ENCODE data around the gene RARRES2. TPM values are rescaled to one million over a fixed set of nuclear protein-coding genes. Genes with fewer than 3 reads are reported as not detected.
"Not testable (repeated sequence)": the region's sequence is repeated elsewhere in the genome, so short reads cannot be mapped to it uniquely, and the experiment has no call there.

RARRES2 gene
- polyA plus RNA-seq, 2 donors = 22.6 to 39.3 TPM

GRCh38 chr7:150306377-150306776 lies 35.1 kb downstream of the RARRES2 start:
- H3K27me3 ChIP-seq (ENCODE audit: control insufficient read depth in 1 of 2, insufficient read depth in 2 of 2, low read length in 2 of 2); H3K27ac ChIP-seq (ENCODE audit: low read depth in 2 of 2, low read length in 1 of 2); H3K9me3 ChIP-seq (ENCODE audit: control insufficient read depth in 2 of 2, insufficient read depth in 1 of 2, low read depth in 1 of 2, low read length in 1 of 2); H3K36me3 ChIP-seq (ENCODE audit: control insufficient read depth in 2 of 2, insufficient read depth in 2 of 2, low read length in 1 of 2); H3K4me1 ChIP-seq (ENCODE audit: control insufficient read depth in 2 of 2, insufficient read depth in 2 of 2, low read length in 1 of 2); H3K4me3 ChIP-seq (ENCODE audit: low read depth in 1 of 2, low read length in 2 of 2): not testable (repeated sequence)
- 70 to 80% methylated on average over 5 of the region's 5 CpGs for WGBS, 2 donors

- WGBS, 2 donors = 55 to 91% methylated on average over 2 of the region's 2 CpGs
- not testable (repeated sequence) for H3K36me3 ChIP-seq (ENCODE audit: control insufficient read depth in 2 of 2, insufficient read depth in 2 of 2, low read length in 1 of 2); H3K4me3 ChIP-seq (ENCODE audit: low read depth in 1 of 2, low read length in 2 of 2); H3K9me3 ChIP-seq (ENCODE audit: control insufficient read depth in 2 of 2, insufficient read depth in 1 of 2, low read depth in 1 of 2, low read length in 1 of 2); H3K27me3 ChIP-seq (ENCODE audit: control insufficient read depth in 1 of 2, insufficient read depth in 2 of 2, low read length in 2 of 2); H3K27ac ChIP-seq (ENCODE audit: low read depth in 2 of 2, low read length in 1 of 2); H3K4me1 ChIP-seq (ENCODE audit: control insufficient read depth in 2 of 2, insufficient read depth in 2 of 2, low read length in 1 of 2)
Measured at GRCh38 chr7:150305903-150306284, 35.5 kb downstream of the RARRES2 start.

- not testable (repeated sequence) for H3K9me3 ChIP-seq (ENCODE audit: control insufficient read depth in 2 of 2, insufficient read depth in 1 of 2, low read depth in 1 of 2, low read length in 1 of 2); H3K4me3 ChIP-seq (ENCODE audit: low read depth in 1 of 2, low read length in 2 of 2); H3K27me3 ChIP-seq (ENCODE audit: control insufficient read depth in 1 of 2, insufficient read depth in 2 of 2, low read length in 2 of 2); H3K4me1 ChIP-seq (ENCODE audit: control insufficient read depth in 2 of 2, insufficient read depth in 2 of 2, low read length in 1 of 2); H3K27ac ChIP-seq (ENCODE audit: low read depth in 2 of 2, low read length in 1 of 2); H3K36me3 ChIP-seq (ENCODE audit: control insufficient read depth in 2 of 2, insufficient read depth in 2 of 2, low read length in 1 of 2)
- 83 to 89% methylated on average over 9 to 11 of the region's 11 CpGs for WGBS, 2 donors
Measured at GRCh38 chr7:150305259-150305902, 36.0 kb downstream of the RARRES2 start.

- H3K4me3 ChIP-seq (ENCODE audit: low read depth in 1 of 2, low read length in 2 of 2); H3K4me1 ChIP-seq (ENCODE audit: control insufficient read depth in 2 of 2, insufficient read depth in 2 of 2, low read length in 1 of 2); H3K27me3 ChIP-seq (ENCODE audit: control insufficient read depth in 1 of 2, insufficient read depth in 2 of 2, low read length in 2 of 2); H3K36me3 ChIP-seq (ENCODE audit: control insufficient read depth in 2 of 2, insufficient read depth in 2 of 2, low read length in 1 of 2); H3K27ac ChIP-seq (ENCODE audit: low read depth in 2 of 2, low read length in 1 of 2); H3K9me3 ChIP-seq (ENCODE audit: control insufficient read depth in 2 of 2, insufficient read depth in 1 of 2, low read depth in 1 of 2, low read length in 1 of 2): not testable (repeated sequence)
- 57 to 72% methylated on average over 7 to 8 of the region's 8 CpGs for WGBS, 2 donors
Measured at GRCh38 chr7:150304499-150305258, 36.8 kb downstream of the RARRES2 start.

- H3K27ac ChIP-seq (ENCODE audit: low read depth in 2 of 2, low read length in 1 of 2); H3K9me3 ChIP-seq (ENCODE audit: control insufficient read depth in 2 of 2, insufficient read depth in 1 of 2, low read depth in 1 of 2, low read length in 1 of 2); H3K36me3 ChIP-seq (ENCODE audit: control insufficient read depth in 2 of 2, insufficient read depth in 2 of 2, low read length in 1 of 2); H3K27me3 ChIP-seq (ENCODE audit: control insufficient read depth in 1 of 2, insufficient read depth in 2 of 2, low read length in 2 of 2); H3K4me3 ChIP-seq (ENCODE audit: low read depth in 1 of 2, low read length in 2 of 2); H3K4me1 ChIP-seq (ENCODE audit: control insufficient read depth in 2 of 2, insufficient read depth in 2 of 2, low read length in 1 of 2): not testable (repeated sequence)
- WGBS, 2 donors = 40 to 55% methylated on average over 1 of the region's 1 CpG
Measured at GRCh38 chr7:150302908-150303310, 38.5 kb downstream of the RARRES2 start.

GRCh38 chr7:150297978-150298377 lies 43.5 kb downstream of the RARRES2 start:
- not testable (repeated sequence) for H3K27me3 ChIP-seq (ENCODE audit: control insufficient read depth in 1 of 2, insufficient read depth in 2 of 2, low read length in 2 of 2); H3K4me1 ChIP-seq (ENCODE audit: control insufficient read depth in 2 of 2, insufficient read depth in 2 of 2, low read length in 1 of 2); H3K27ac ChIP-seq (ENCODE audit: low read depth in 2 of 2, low read length in 1 of 2); H3K4me3 ChIP-seq (ENCODE audit: low read depth in 1 of 2, low read length in 2 of 2); H3K9me3 ChIP-seq (ENCODE audit: control insufficient read depth in 2 of 2, insufficient read depth in 1 of 2, low read depth in 1 of 2, low read length in 1 of 2); H3K36me3 ChIP-seq (ENCODE audit: control insufficient read depth in 2 of 2, insufficient read depth in 2 of 2, low read length in 1 of 2)

- H3K4me1 ChIP-seq (ENCODE audit: control insufficient read depth in 2 of 2, insufficient read depth in 2 of 2, low read length in 1 of 2); H3K27ac ChIP-seq (ENCODE audit: low read depth in 2 of 2, low read length in 1 of 2); H3K9me3 ChIP-seq (ENCODE audit: control insufficient read depth in 2 of 2, insufficient read depth in 1 of 2, low read depth in 1 of 2, low read length in 1 of 2); H3K27me3 ChIP-seq (ENCODE audit: control insufficient read depth in 1 of 2, insufficient read depth in 2 of 2, low read length in 2 of 2); H3K4me3 ChIP-seq (ENCODE audit: low read depth in 1 of 2, low read length in 2 of 2); H3K36me3 ChIP-seq (ENCODE audit: control insufficient read depth in 2 of 2, insufficient read depth in 2 of 2, low read length in 1 of 2): not testable (repeated sequence)
- WGBS, 2 donors = 80 to 89% methylated on average over 8 to 9 of the region's 10 CpGs
Measured at GRCh38 chr7:150296802-150297201, 44.6 kb downstream of the RARRES2 start.

- not testable (repeated sequence) for H3K4me1 ChIP-seq (ENCODE audit: control insufficient read depth in 2 of 2, insufficient read depth in 2 of 2, low read length in 1 of 2); H3K9me3 ChIP-seq (ENCODE audit: control insufficient read depth in 2 of 2, insufficient read depth in 1 of 2, low read depth in 1 of 2, low read length in 1 of 2); H3K27ac ChIP-seq (ENCODE audit: low read depth in 2 of 2, low read length in 1 of 2); H3K4me3 ChIP-seq (ENCODE audit: low read depth in 1 of 2, low read length in 2 of 2); H3K36me3 ChIP-seq (ENCODE audit: control insufficient read depth in 2 of 2, insufficient read depth in 2 of 2, low read length in 1 of 2); H3K27me3 ChIP-seq (ENCODE audit: control insufficient read depth in 1 of 2, insufficient read depth in 2 of 2, low read length in 2 of 2)
- WGBS, 2 donors = 80 to 81% methylated on average over 3 of the region's 8 CpGs
Measured at GRCh38 chr7:150295614-150296013, 45.8 kb downstream of the RARRES2 start.

GRCh38 chr7:150295027-150295426 lies 46.4 kb downstream of the RARRES2 start:
- 79 to 90% methylated on average over 7 to 8 of the region's 8 CpGs for WGBS, 2 donors
- not testable (repeated sequence) for H3K27me3 ChIP-seq (ENCODE audit: control insufficient read depth in 1 of 2, insufficient read depth in 2 of 2, low read length in 2 of 2); H3K9me3 ChIP-seq (ENCODE audit: control insufficient read depth in 2 of 2, insufficient read depth in 1 of 2, low read depth in 1 of 2, low read length in 1 of 2); H3K4me3 ChIP-seq (ENCODE audit: low read depth in 1 of 2, low read length in 2 of 2); H3K27ac ChIP-seq (ENCODE audit: low read depth in 2 of 2, low read length in 1 of 2); H3K4me1 ChIP-seq (ENCODE audit: control insufficient read depth in 2 of 2, insufficient read depth in 2 of 2, low read length in 1 of 2); H3K36me3 ChIP-seq (ENCODE audit: control insufficient read depth in 2 of 2, insufficient read depth in 2 of 2, low read length in 1 of 2)

GRCh38 chr7:150290317-150290716 lies 51.1 kb downstream of the RARRES2 start:
- not testable (repeated sequence) for H3K9me3 ChIP-seq (ENCODE audit: control insufficient read depth in 2 of 2, insufficient read depth in 1 of 2, low read depth in 1 of 2, low read length in 1 of 2); H3K4me1 ChIP-seq (ENCODE audit: control insufficient read depth in 2 of 2, insufficient read depth in 2 of 2, low read length in 1 of 2); H3K27ac ChIP-seq (ENCODE audit: low read depth in 2 of 2, low read length in 1 of 2); H3K36me3 ChIP-seq (ENCODE audit: control insufficient read depth in 2 of 2, insufficient read depth in 2 of 2, low read length in 1 of 2); H3K4me3 ChIP-seq (ENCODE audit: low read depth in 1 of 2, low read length in 2 of 2); H3K27me3 ChIP-seq (ENCODE audit: control insufficient read depth in 1 of 2, insufficient read depth in 2 of 2, low read length in 2 of 2)
- WGBS, 2 donors = 66 to 67% methylated on average over 6 of the region's 6 CpGs
